Panc1 (cell line): Measurements from ENCODE around the gene LRRC8B. TPM values are rescaled to one million over a fixed set of nuclear protein-coding genes. Genes with fewer than 3 reads are reported as not detected.
A peak's percentile ranks its signal among the peaks of the same experiment; 100 is the strongest.

ENCODE experiments used
- ATAC-seq: fragments of 200-7000 bp; cut with Tn5 transposase; 2 replicates; pipeline ENCODE4 v1.9.1; 2020; ENCODE audit warnings: mild to moderate bottlenecking, moderate library complexity
- BruUV-seq: library from RNA; stranded (reverse); fragments of 400-500 nt; replicated peaks from 2 replicates; lab custom pipeline; 2021; lab: Mats Ljungman, UMichigan
- CTCF ChIA-PET: fragments of 300-600 bp; sonication (Branson Sonifier 250); formaldehyde crosslinking; loops from one replicate; lab custom pipeline; 2022; ENCODE audit warnings: antibody characterized with exemption; lab: Charles Lee
- POLR2A ChIA-PET: fragments of 300-600 bp; sonication (Branson Sonifier 250); formaldehyde crosslinking; loops from one replicate; lab custom pipeline; 2022; ENCODE audit warnings: antibody characterized with exemption; lab: Charles Lee
- DNase-seq: peaks from one replicate; pipeline ENCODE4 v3.0.0-alpha.2; 2010; ENCODE audit warnings: low read depth, low spot score
- H3K27ac ChIP-seq: 2 replicates; pipeline ENCODE4 v1.5.1; 2011; ENCODE audit warnings: mild to moderate bottlenecking, low read length, inconsistent platforms
- H3K27me3 ChIP-seq: fragments of 200-500 bp; sonication (Bioruptor generic); 2 replicates; pipeline ENCODE4 v1.6.0; 2014; ENCODE audit warnings: low read length, inconsistent platforms; ENCODE audit not compliant: control insufficient read depth, insufficient read depth
- H3K36me3 ChIP-seq: fragments of 200-500 bp; sonication (Bioruptor generic); 2 replicates; pipeline ENCODE4 v1.5.1; 2014; ENCODE audit warnings: inconsistent platforms, mild to moderate bottlenecking, low read length, moderate library complexity; ENCODE audit not compliant: control insufficient read depth, insufficient read depth
- H3K4me1 ChIP-seq: 2 replicates; pipeline ENCODE4 v1.5.1; 2011; ENCODE audit warnings: inconsistent platforms, mild to moderate bottlenecking, low read length, moderate library complexity; ENCODE audit not compliant: control insufficient read depth, insufficient read depth
- H3K4me3 ChIP-seq, 2 experiments: 2 replicates each; pipeline ENCODE4 v1.5.1; 2011 to 2012; ENCODE audit warnings: low read depth in 2 of 2, low read length in 2 of 2, mild to moderate bottlenecking in 2 of 2, inconsistent platforms in 1 of 2, moderate library complexity in 1 of 2
- H3K9me3 ChIP-seq: fragments of 200-500 bp; sonication (Bioruptor generic); 2 replicates; pipeline ENCODE4 v1.5.1; 2014; ENCODE audit warnings: low read depth, mild to moderate bottlenecking, inconsistent platforms, low read length, moderate library complexity; ENCODE audit not compliant: control insufficient read depth, insufficient read depth
- CTCF ChIP-seq: fragments of 450-650 bp; IDR thresholded peaks from 2 replicates; pipeline ENCODE4 v1.5.1; 2017; ENCODE audit warnings: mild to moderate bottlenecking
- POLR2AphosphoS5 ChIP-seq: IDR thresholded peaks from 2 replicates; pipeline ENCODE4 v1.6.1; 2012; ENCODE audit warnings: mild to moderate bottlenecking, low read depth, low read length, moderate library complexity
- REST ChIP-seq, 2 experiments: IDR thresholded peaks; 2 replicates each; pipeline ENCODE4 v1.6.1; 2011 to 2012; ENCODE audit warnings: low read depth in 2 of 2, control low read depth in 1 of 2, low read length in 1 of 2, mild to moderate bottlenecking in 1 of 2, moderate library complexity in 1 of 2; ENCODE audit not compliant: insufficient read depth in 1 of 2
- SIN3A ChIP-seq: IDR thresholded peaks from 2 replicates; pipeline ENCODE4 v1.6.1; 2012; ENCODE audit warnings: low read depth, mild to moderate bottlenecking, low read length, moderate library complexity, borderline replicate concordance; ENCODE audit not compliant: insufficient read depth
- TCF7L2 ChIP-seq: IDR thresholded peaks from 2 replicates; pipeline ENCODE4 v1.6.1; 2011; ENCODE audit warnings: mild to moderate bottlenecking, low read depth, low read length, inconsistent platforms
- in situ Hi-C: cut with HindIII; loops from 2 replicates; pipeline ENCODE4 v1.10.0; 2016; ENCODE audit warnings: low sequenced_read_pairs, low pct_unique_long_range_greater_than_20kb
- intact Hi-C: fragments of 100-400 bp; cut with micrococcal nuclease; formaldehyde crosslinking; loops from one replicate; pipeline ENCODE4 v1.10.0; 2022; ENCODE audit not compliant: unreplicated experiment
- total RNA-seq: library from RNA; stranded (reverse); gene quantifications from one replicate; pipeline ENCODE4 v1.2.1, GENCODE V29; 2021; ENCODE audit not compliant: unreplicated experiment

The LRRC8B gene
- total RNA-seq, 1 experiment from 2014 or later = 27.3 TPM

GRCh38 chr1:89620664-89621063 is 96.0 kb downstream of the LRRC8B start:
- no peaks in the 10 kb centered on the region for H3K27me3 ChIP-seq
- intact Hi-C loops (no loop called here), in situ Hi-C loops (no loop called here)
- no peaks in the 10 kb centered on the region for H3K36me3 ChIP-seq
- ChIA-PET CTCF (interaction anchor here (0.6 kb wide), 1 partner anchor 223 kb away, joined by 4 read pairs; no protein-coding TSS in a partner anchor), POLR2A (no interaction called here)
- H3K4me1 ChIP-seq = no peaks in the 10 kb centered on the region
- ATAC-seq (no peak), DNase-seq (no peak)
- no TSS peak for BruUV-seq
- H3K9me3 ChIP-seq = no peaks in the 10 kb centered on the region
- no peak overlapping the region for H3K27ac ChIP-seq
- TF ChIP-seq REST (IDR thresholded peaks at IDR 0.05; ENCODE audit: insufficient read depth in 1 of 2, low read depth in 2 of 2, low read length in 1 of 2) (no peak), CTCF (no peak)
- no peak overlapping the region for H3K4me3 ChIP-seq

GRCh38 chr1:89622895-89623294 is 98.3 kb downstream of the LRRC8B start:
- in situ Hi-C loops = no loop called here

More at GRCh38 chr1:89622895-89623294, 98.3 kb downstream of the LRRC8B start:
- DNase-seq (no peak), ATAC-seq (no peak)
- H3K27me3 ChIP-seq = no peaks in the 10 kb centered on the region
- H3K4me3 ChIP-seq = no peak overlapping the region
- H3K27ac ChIP-seq = no peak overlapping the region
- no TSS peak for BruUV-seq
- H3K36me3 ChIP-seq = no peaks in the 10 kb centered on the region
- intact Hi-C loops = no loop called here
- ChIA-PET POLR2A (interaction anchor here (0.7 kb wide), 1 partner anchor 30 kb away, joined by 4 read pairs; no protein-coding TSS in a partner anchor), CTCF (interaction anchor here (0.6 to 1.3 kb wide), 3 partner anchors 11 to 139 kb away, joined by 3 to 7 read pairs (median 3); no protein-coding TSS in a partner anchor)
- TF ChIP-seq TCF7L2 (no peak), POLR2AphosphoS5 (no peak), SIN3A (no peak), CTCF (peak; percentile 24; the same call in 1 of the 2 replicates), REST (IDR thresholded peaks at IDR 0.05; ENCODE audit: insufficient read depth in 1 of 2, low read depth in 2 of 2, low read length in 1 of 2) (no peak)
- H3K4me1 ChIP-seq = no peaks in the 10 kb centered on the region
- no peaks in the 10 kb centered on the region for H3K9me3 ChIP-seq
